HEK293 (cell line): ENCODE results near the gene FAM171A1.

Experiments used
- ZNF394 ChIP-seq: fragments of 450-650 bp; formaldehyde crosslinking; IDR thresholded peaks from 2 replicates; pipeline ENCODE4 v1.5.1; 2016; ENCODE audit warnings: missing biosample characterization, missing genetic modification characterization, mild to moderate bottlenecking, moderate library complexity, borderline replicate concordance
- TF ChIP-seq, protein P1 (sequence below): fragments of 450-650 bp; formaldehyde crosslinking; optimal IDR thresholded peaks from 2 replicates; pipeline ENCODE3; 2016; ENCODE audit warnings: missing biosample characterization, mild to moderate bottlenecking, missing genetic modification characterization

DNA sequence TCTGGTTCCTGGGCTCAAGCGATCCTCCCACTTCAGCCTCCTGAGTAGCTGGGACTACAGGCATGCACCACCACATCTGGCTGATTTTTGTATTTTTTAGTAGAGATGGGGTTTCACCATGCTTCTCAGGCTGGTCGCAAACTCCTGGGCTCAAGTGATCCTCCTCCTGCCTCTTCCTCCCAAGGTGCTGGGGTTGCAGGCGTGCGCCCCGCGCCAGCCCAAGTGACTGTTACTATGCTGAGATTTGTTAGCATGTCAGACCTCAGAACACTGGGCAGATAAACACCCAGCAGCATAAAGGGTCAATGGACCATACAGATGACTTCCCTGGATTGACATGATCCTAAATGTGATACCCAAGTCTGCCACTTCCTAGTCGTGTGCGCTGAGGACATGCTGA lies 142.7 kb downstream of the FAM171A1 start:
- no peak for TF ChIP-seq ZNF394 (tag by site-specific recombination)
- TF ChIP-seq, protein P1, sequence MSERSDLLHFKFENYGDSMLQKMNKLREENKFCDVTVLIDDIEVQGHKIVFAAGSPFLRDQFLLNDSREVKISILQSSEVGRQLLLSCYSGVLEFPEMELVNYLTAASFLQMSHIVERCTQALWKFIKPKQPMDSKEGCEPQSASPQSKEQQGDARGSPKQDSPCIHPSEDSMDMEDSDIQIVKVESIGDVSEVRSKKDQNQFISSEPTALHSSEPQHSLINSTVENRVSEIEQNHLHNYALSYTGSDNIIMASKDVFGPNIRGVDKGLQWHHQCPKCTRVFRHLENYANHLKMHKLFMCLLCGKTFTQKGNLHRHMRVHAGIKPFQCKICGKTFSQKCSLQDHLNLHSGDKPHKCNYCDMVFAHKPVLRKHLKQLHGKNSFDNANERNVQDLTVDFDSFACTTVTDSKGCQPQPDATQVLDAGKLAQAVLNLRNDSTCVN = no peak
